Limb (tissue), 2 donors: ENCODE measurements around the gene RBM34.
"Not testable (repeated sequence)": the region's sequence is repeated elsewhere in the genome, so short reads cannot be mapped to it uniquely, and the experiment has no call there.

Experiments
- DNase-seq, 2 donors: peaks; one replicate each; pipeline ENCODE4 v3.0.0-alpha.2; 2016; ENCODE audit errors: extremely low spot score in 2 of 2

Gene RBM34

GRCh38 chr1:235093013-235093695 lies 67.9 kb downstream of the RBM34 start:
- DNase-seq: peak in 1 of 2 donors; percentile 72

- not testable (repeated sequence) for DNase-seq
Observed at GRCh38 chr1:235092415-235092814, 68.6 kb downstream of the RBM34 start.

GRCh38 chr1:235092045-235092406 lies 69.0 kb downstream of the RBM34 start:
- DNase-seq: not testable (repeated sequence)

GRCh38 chr1:235091319-235092044 lies 69.6 kb downstream of the RBM34 start:
- DNase-seq: not testable (repeated sequence)

- peak in 1 of 2 donors; percentile 62 for DNase-seq
Observed at GRCh38 chr1:235090406-235091069, 70.5 kb downstream of the RBM34 start.

GRCh38 chr1:235088907-235089306 lies 72.1 kb downstream of the RBM34 start:
- DNase-seq: no peak

GRCh38 chr1:235088430-235088829 lies 72.6 kb downstream of the RBM34 start:
- DNase-seq: no peak

- DNase-seq: no peak
Observed at GRCh38 chr1:235087906-235088305, 73.1 kb downstream of the RBM34 start.

- not testable (repeated sequence) for DNase-seq
Observed at GRCh38 chr1:235085411-235086117, 75.5 kb downstream of the RBM34 start.
